PC-9 (cell line): Measurements from ENCODE around the gene NSD2. TPM values are rescaled to one million over a fixed set of nuclear protein-coding genes. Genes with fewer than 3 reads are reported as not detected.

Experiments
- Bru-seq: library from RNA; stranded (reverse); fragments of 400-500 nt; gene quantifications from one replicate; lab custom pipeline; 2021; lab: Mats Ljungman, UMichigan
- BruChase-seq, 2 experiments: library from RNA; stranded (reverse); fragments of 400-500 nt; gene quantifications; one replicate each; lab custom pipeline; 2021; lab: Mats Ljungman, UMichigan
- BruUV-seq: library from RNA; stranded (reverse); fragments of 400-500 nt; replicated peaks from 2 replicates; lab custom pipeline; 2021; lab: Mats Ljungman, UMichigan
- CTCF ChIA-PET: fragments of 300-600 bp; sonication (Branson Sonifier 250); formaldehyde crosslinking; loops from one replicate; lab custom pipeline; 2022; ENCODE audit warnings: antibody characterized with exemption; lab: Charles Lee
- POLR2A ChIA-PET: fragments of 300-600 bp; sonication (Branson Sonifier 250); formaldehyde crosslinking; loops from one replicate; lab custom pipeline; 2022; ENCODE audit warnings: antibody characterized with exemption; ENCODE audit not compliant: unreplicated experiment; lab: Charles Lee
- DNase-seq, 2 experiments: peaks; one replicate each; pipeline versions ENCODE4 v3.0.0 to v3.0.0-alpha.2; 2015 to 2022; ENCODE audit warnings: mixed read lengths in 1 of 2
- H2AFZ ChIP-seq: fragments of 200-600 bp; sonication (generic); 2 replicates; pipeline ENCODE4 v1.8.1; 2017; ENCODE audit warnings: antibody characterized with exemption
- H3F3A ChIP-seq: fragments of 200-600 bp; sonication (generic); 2 replicates; pipeline ENCODE4 v1.8.1; 2017; ENCODE audit warnings: antibody characterized with exemption, mild to moderate bottlenecking, low read depth; ENCODE audit not compliant: insufficient read depth
- H3K27ac ChIP-seq: fragments of 200-600 bp; sonication (generic); 2 replicates; pipeline ENCODE4 v1.6.1; 2016; ENCODE audit warnings: mixed run types
- H3K27me3 ChIP-seq: fragments of 200-600 bp; sonication (generic); 2 replicates; pipeline ENCODE4 v1.6.1; 2016; ENCODE audit warnings: low read depth, mixed run types; ENCODE audit not compliant: insufficient read depth
- H3K36me3 ChIP-seq: fragments of 200-600 bp; sonication (generic); 2 replicates; pipeline ENCODE4 v1.6.1; 2016; ENCODE audit warnings: low read depth, mixed run types
- H3K4me1 ChIP-seq: fragments of 200-600 bp; sonication (generic); replicated peaks from 2 replicates; pipeline ENCODE4 v1.6.1; 2016; ENCODE audit warnings: mixed run types; ENCODE audit not compliant: insufficient read depth
- H3K4me2 ChIP-seq: fragments of 200-600 bp; sonication (generic); 2 replicates; pipeline ENCODE4 v1.6.1; 2017; ENCODE audit warnings: mixed run types
- H3K4me3 ChIP-seq: fragments of 200-600 bp; sonication (generic); 2 replicates; pipeline ENCODE4 v1.6.1; 2016; ENCODE audit warnings: mixed run types
- H3K79me2 ChIP-seq: fragments of 200-600 bp; sonication (generic); 2 replicates; pipeline ENCODE4 v1.6.1; 2017; ENCODE audit warnings: low read depth, mixed run types
- H3K9me2 ChIP-seq: fragments of 200-600 bp; sonication (generic); 2 replicates; pipeline ENCODE4 v1.8.1; 2017; ENCODE audit warnings: mild to moderate bottlenecking; ENCODE audit not compliant: insufficient read depth
- H3K9me3 ChIP-seq: fragments of 200-600 bp; sonication (generic); 2 replicates; pipeline ENCODE4 v1.8.1; 2016; ENCODE audit warnings: low read depth; ENCODE audit not compliant: insufficient read depth
- H4K20me1 ChIP-seq: fragments of 200-600 bp; sonication (generic); 2 replicates; pipeline ENCODE4 v1.8.1; 2017; ENCODE audit not compliant: insufficient read depth
- EZH2 ChIP-seq: fragments of 200-600 bp; sonication (generic); IDR thresholded peaks from 2 replicates; pipeline ENCODE4 v1.8.0; 2017; ENCODE audit warnings: antibody characterized with exemption, low read depth
- intact Hi-C: fragments of 100-400 bp; cut with micrococcal nuclease; formaldehyde crosslinking; loops from one replicate; pipeline ENCODE4 v1.10.0; 2022; ENCODE audit not compliant: unreplicated experiment
- long read RNA-seq: library from polyadenylated mRNA; stranded (forward); transcript quantifications from one replicate; pipeline ENCODE4 v2.0.0, GENCODE V29; 2022
- total RNA-seq: library from RNA; stranded (reverse); gene quantifications from 2 replicates; pipeline ENCODE4 v1.2.3, GENCODE V29; 2021
- TF ChIP-seq, protein P1 (sequence below): fragments of 200-600 bp; sonication (generic); conservative IDR thresholded peaks from 2 replicates; pipeline ENCODE4 v1.6.1; 2017; ENCODE audit warnings: mixed run types, antibody characterized with exemption, mild to moderate bottlenecking, moderate library complexity

Gene NSD2
- total RNA-seq (176 and 186 TPM in 2 replicates), Bru-seq, nascent RNA (percentile 91 among the genes with signal in this experiment), BruChase-seq, experiment 1, labeled RNA remaining after a 2-hour chase (percentile 90 among the genes with signal in this experiment), BruChase-seq, experiment 2, labeled RNA remaining after a 6-hour chase (percentile 93 among the genes with signal in this experiment)
- long read RNA-seq, full-length matches to known transcripts: 20 of 78 reads
- long read RNA-seq, partial matches to known transcripts: 16 of 78 reads
- long read RNA-seq, other reads (novel, unspliced or antisense): 42 of 78 reads

DNA sequence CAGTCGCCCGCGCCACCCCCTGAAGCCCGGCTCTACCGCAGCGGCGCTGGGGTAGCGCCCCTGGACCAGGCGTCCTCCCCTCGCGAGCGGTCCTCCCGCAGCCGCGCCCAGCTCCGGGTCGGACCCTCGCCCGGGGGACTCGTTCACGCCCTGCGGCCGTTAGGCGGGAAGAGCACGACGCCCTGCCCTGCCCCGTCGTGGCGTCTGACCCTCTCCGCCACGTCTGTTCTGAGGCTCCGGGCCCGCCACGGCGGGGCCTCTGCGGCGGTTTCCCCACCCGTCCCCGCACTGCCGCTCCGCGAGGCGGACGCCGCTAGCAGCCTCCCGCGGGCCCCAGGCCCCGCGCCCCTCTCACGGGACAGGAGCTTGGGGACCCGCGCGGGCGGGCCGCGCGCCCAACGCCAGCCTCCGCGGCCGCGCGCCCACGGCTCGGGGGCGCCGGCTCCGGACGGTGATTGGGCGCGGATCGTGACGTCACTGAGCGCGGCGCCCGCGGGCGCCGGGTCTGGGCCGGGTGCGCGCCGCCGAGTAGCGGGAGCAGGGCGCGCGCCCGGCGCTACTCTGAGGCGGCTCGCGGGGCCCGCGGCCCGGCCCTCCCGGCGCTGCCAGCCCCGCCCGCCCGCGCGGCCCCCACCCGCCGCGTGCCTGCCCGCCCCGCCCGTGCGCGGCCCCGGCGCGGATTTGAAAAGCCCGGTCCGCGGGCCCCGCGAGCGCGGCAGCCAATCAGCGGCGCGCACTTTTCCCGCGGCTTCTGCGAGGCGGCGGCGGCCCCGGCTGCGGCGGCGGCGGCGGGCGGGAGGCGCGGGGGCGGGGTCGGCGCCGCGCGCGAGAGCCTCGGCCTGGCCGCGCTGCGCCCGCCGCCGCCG lies at the start of gene NSD2:
Gene NSD2, plus strand, starts transcription at position 816 of the 866 bp plus-strand sequence. CDS start 29,262 bp downstream, outside the sequence.
- POLR2A ChIA-PET: no interaction called here

GRCh38 chr4:1821679-1822567 lies 49.3 kb upstream of the NSD2 start:
- no peak overlapping the region for H3K4me3 ChIP-seq
- no peaks in the 10 kb centered on the region for H3K4me1 ChIP-seq
- no peaks in the 10 kb centered on the region for H4K20me1 ChIP-seq
- H3K9me2 ChIP-seq: no peaks in the 10 kb centered on the region
- H3K36me3 ChIP-seq: peaks cover 9% of the 10 kb centered on the region; the same call in 1 of the 2 replicates
- H3K4me2 ChIP-seq: no peak overlapping the region
- no peak overlapping the region for H3K27ac ChIP-seq
- ChIA-PET CTCF (no interaction called here), POLR2A (no interaction called here)
- intact Hi-C loops: no loop called here
- no peaks in the 10 kb centered on the region for H3K9me3 ChIP-seq
- TF ChIP-seq EZH2: no peak
- TF ChIP-seq, protein P1, sequence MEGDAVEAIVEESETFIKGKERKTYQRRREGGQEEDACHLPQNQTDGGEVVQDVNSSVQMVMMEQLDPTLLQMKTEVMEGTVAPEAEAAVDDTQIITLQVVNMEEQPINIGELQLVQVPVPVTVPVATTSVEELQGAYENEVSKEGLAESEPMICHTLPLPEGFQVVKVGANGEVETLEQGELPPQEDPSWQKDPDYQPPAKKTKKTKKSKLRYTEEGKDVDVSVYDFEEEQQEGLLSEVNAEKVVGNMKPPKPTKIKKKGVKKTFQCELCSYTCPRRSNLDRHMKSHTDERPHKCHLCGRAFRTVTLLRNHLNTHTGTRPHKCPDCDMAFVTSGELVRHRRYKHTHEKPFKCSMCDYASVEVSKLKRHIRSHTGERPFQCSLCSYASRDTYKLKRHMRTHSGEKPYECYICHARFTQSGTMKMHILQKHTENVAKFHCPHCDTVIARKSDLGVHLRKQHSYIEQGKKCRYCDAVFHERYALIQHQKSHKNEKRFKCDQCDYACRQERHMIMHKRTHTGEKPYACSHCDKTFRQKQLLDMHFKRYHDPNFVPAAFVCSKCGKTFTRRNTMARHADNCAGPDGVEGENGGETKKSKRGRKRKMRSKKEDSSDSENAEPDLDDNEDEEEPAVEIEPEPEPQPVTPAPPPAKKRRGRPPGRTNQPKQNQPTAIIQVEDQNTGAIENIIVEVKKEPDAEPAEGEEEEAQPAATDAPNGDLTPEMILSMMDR: no peak
- no peak overlapping the region for H2AFZ ChIP-seq
- H3K27me3 ChIP-seq: no peaks in the 10 kb centered on the region
- no peaks in the 10 kb centered on the region for H3K79me2 ChIP-seq
- H3F3A ChIP-seq: no peaks in the 10 kb centered on the region
- BruUV-seq: no TSS peak
- no peak for DNase-seq

More for the DNA sequence above, at the start of gene NSD2:
- intact Hi-C loops: loop anchor here (1.0 kb wide), 1 partner anchor 15 kb away; the partner anchor contains the start of gene LETM1
- Histone ChIP-seq H4K20me1 (0 out of 2 replicates have a peak, but pooled peaks cover 7% of the 10 kb centered on the region), H3K4me1 (peaks cover 33% of the 10 kb centered on the region), H3K4me3 (peak within 1 kb of the TSS; percentile 74), H3F3A (peaks cover 35% of the 10 kb centered on the region; the same call in 1 of the 2 replicates), H3K36me3 (0 out of 2 replicates have a peak, but pooled peaks cover 4% of the 10 kb centered on the region), H3K4me2 (peak within 1 kb of the TSS; percentile 96), H3K27me3 (no peaks in the 10 kb centered on the region), H3K9me3 (no peaks in the 10 kb centered on the region), H3K79me2 (peaks cover 40% of the 10 kb centered on the region), H3K27ac (peak within 1 kb of the TSS; percentile 79), H2AFZ (peak within 1 kb of the TSS; percentile 82), H3K9me2 (no peaks in the 10 kb centered on the region)
- TF ChIP-seq, protein P1: no peak
- no peak for TF ChIP-seq EZH2
- peak; percentile 51 to 93 for DNase-seq
- CTCF ChIA-PET: no interaction called here
- no TSS peak for BruUV-seq
